A549 treated with GW870086 at 1 μM for 4 hours (cell line): ENCODE measurements around the gene ANKRD55. TPM values are rescaled to one million over a fixed set of nuclear protein-coding genes. Genes with fewer than 3 reads are reported as not detected.

Experiments
- total RNA-seq: library from RNA; stranded (reverse); fragments of 200-300 nt; extraction: Qiagen RNA extraction; gene quantifications from 5 replicates; pipeline ENCODE4 v1.2.3, GENCODE V29; 2022; ENCODE audit warnings: low read depth

The ANKRD55 gene
- 0.07 TPM in 1 of 5 replicates, not detected in the others for total RNA-seq

GRCh38 chr5:56233230-56233629 is at the start of gene ANKRD55:
Gene ANKRD55, minus strand, starts transcription at chr5:56233330. Its CDS starts 417 bp downstream, at chr5:56232913.

Other genes starting within 250 kb of the ANKRD55 start
- gene IL6ST, start 238.4 kb downstream of the ANKRD55 start, total RNA-seq, result 44.6 to 87.2 TPM (median 76.5 TPM) in 5 replicates